ENCODE data around the gene AMDHD2.

Gene AMDHD2

GRCh38 chr16:2471653-2472487, 48.3 kb upstream of the AMDHD2 start (continued):
- TF ChIP-seq, protein P1, sequence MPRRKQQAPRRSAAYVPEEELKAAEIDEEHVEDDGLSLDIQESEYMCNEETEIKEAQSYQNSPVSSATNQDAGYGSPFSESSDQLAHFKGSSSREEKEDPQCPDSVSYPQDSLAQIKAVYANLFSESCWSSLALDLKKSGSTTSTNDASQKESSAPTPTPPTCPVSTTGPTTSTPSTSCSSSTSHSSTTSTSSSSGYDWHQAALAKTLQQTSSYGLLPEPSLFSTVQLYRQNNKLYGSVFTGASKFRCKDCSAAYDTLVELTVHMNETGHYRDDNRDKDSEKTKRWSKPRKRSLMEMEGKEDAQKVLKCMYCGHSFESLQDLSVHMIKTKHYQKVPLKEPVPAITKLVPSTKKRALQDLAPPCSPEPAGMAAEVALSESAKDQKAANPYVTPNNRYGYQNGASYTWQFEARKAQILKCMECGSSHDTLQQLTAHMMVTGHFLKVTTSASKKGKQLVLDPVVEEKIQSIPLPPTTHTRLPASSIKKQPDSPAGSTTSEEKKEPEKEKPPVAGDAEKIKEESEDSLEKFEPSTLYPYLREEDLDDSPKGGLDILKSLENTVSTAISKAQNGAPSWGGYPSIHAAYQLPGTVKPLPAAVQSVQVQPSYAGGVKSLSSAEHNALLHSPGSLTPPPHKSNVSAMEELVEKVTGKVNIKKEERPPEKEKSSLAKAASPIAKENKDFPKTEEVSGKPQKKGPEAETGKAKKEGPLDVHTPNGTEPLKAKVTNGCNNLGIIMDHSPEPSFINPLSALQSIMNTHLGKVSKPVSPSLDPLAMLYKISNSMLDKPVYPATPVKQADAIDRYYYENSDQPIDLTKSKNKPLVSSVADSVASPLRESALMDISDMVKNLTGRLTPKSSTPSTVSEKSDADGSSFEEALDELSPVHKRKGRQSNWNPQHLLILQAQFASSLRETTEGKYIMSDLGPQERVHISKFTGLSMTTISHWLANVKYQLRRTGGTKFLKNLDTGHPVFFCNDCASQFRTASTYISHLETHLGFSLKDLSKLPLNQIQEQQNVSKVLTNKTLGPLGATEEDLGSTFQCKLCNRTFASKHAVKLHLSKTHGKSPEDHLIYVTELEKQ (tag by site-specific recombination; IDR thresholded peaks at IDR 0.05; ENCODE audit: borderline replicate concordance), result no peak
- TF ChIP-seq ZNF571 (tag by site-specific recombination; IDR thresholded peaks at IDR 0.05) (no peak), KLF16 (tag by site-specific recombination; IDR thresholded peaks at IDR 0.05) (no peak)

GRCh38 chr16:2472488-2472864, 47.7 kb upstream of the AMDHD2 start:
- Histone ChIP-seq H3K27ac (ENCODE audit: extremely low read depth, low read depth, low read length) (no peak overlapping the region), H3K9me3 (ENCODE audit: control insufficient read depth, insufficient read depth, low read depth, low read length) (no peaks in the 10 kb centered on the region), H3K36me3 (ENCODE audit: control insufficient read depth in 2 of 2, insufficient read depth in 1 of 2, low read length in 2 of 2) (no peaks in the 10 kb centered on the region), H3K4me1 (ENCODE audit: control insufficient read depth, insufficient read depth, low read length) (peaks cover 29% of the 10 kb centered on the region), H3K4me3 (ENCODE audit: low read depth, low read length) (no peak overlapping the region)
- TF ChIP-seq ZNF366 (tag by site-specific recombination; conservative IDR thresholded peaks at IDR 0.05) (no peak), SP2 (tag by site-specific recombination; IDR thresholded peaks at IDR 0.05) (no peak), ZNF529 (tag by site-specific recombination; IDR thresholded peaks at IDR 0.05; ENCODE audit: insufficient replicate concordance) (no peak), GLI2 (tag by site-specific recombination; IDR thresholded peaks at IDR 0.05; ENCODE audit: borderline replicate concordance, low read depth) (no peak)
- ChIA-PET CTCF (no interaction called here), POLR2A (interaction anchor here (0.6 to 1.4 kb wide), 2 partner anchors 29 to 38 kb away, joined by 4 to 7 read pairs; no protein-coding TSS in a partner anchor)

DNA sequence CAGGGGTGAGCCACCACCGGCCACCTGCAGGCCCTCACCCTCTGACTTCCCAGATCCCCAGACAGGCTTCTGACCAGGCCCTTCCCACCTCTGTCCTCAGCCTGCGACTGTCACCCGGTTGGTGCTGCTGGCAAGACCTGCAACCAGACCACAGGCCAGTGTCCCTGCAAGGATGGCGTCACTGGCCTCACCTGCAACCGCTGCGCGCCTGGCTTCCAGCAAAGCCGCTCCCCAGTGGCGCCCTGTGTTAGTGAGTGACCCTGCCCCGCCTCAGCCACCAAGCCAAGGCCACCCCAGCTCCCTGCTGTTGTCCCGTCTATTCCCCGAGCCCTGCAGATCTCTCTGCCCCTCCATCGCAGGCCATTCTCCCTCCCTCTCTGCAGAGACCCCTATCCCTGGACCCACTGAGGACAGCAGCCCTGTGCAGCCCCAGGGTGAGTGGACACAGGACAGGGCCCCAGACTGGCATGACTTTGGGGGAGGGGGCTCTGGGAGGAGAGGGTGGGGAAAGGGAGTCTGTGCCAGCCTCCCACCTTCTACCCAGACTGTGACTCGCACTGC, 47.2 kb upstream of the AMDHD2 start:
- no peaks in the 10 kb centered on the region for H3K9me3 ChIP-seq (ENCODE audit: control insufficient read depth, insufficient read depth, low read depth, low read length)
- ChIA-PET POLR2A (interaction anchor here (0.6 to 1.4 kb wide), 2 partner anchors 29 to 38 kb away, joined by 4 to 7 read pairs; no protein-coding TSS in a partner anchor), CTCF (interaction anchor here (0.5 kb wide), 1 partner anchor 217 kb away, joined by 6 read pairs; no protein-coding TSS in a partner anchor)
- no peak overlapping the region for H3K27ac ChIP-seq (ENCODE audit: extremely low read depth, low read depth, low read length)
- no peaks in the 10 kb centered on the region for H3K36me3 ChIP-seq (ENCODE audit: control insufficient read depth in 2 of 2, insufficient read depth in 1 of 2, low read length in 2 of 2)
- H3K4me3 ChIP-seq (ENCODE audit: low read depth, low read length), result no peak overlapping the region; the same call in 1 of the 2 replicates
- TF ChIP-seq ZNF600 (tag by site-specific recombination; IDR thresholded peaks at IDR 0.05) (no peak), ZBTB20 (tag by site-specific recombination; IDR thresholded peaks at IDR 0.05) (0 out of 2 replicates have a peak, but pooled peaks have one; percentile 24), BCL11B (tag by site-specific recombination; IDR thresholded peaks at IDR 0.05; ENCODE audit: low read depth) (peak; percentile 49; the same call in 1 of the 2 replicates), ZNF624 (tag by site-specific recombination; IDR thresholded peaks at IDR 0.05) (no peak), ZBTB17 (tag by site-specific recombination; IDR thresholded peaks at IDR 0.05) (0 out of 2 replicates have a peak, but pooled peaks have one; percentile 11), ZNF596 (tag by site-specific recombination; IDR thresholded peaks at IDR 0.05) (no peak), KLF17 (tag by site-specific recombination; IDR thresholded peaks at IDR 0.05) (no peak)
- H3K4me1 ChIP-seq (ENCODE audit: control insufficient read depth, insufficient read depth, low read length), result peaks cover 26% of the 10 kb centered on the region
